Mucosa of stomach (tissue), 1 donor: ENCODE data around the gene AURKB.

Experiments used
- H3K27me3 ChIP-seq: one replicate; pipeline ENCODE4 v1.7.0; 2013; ENCODE audit warnings: mild to moderate bottlenecking, low read length; ENCODE audit not compliant: control insufficient read depth, insufficient read depth
- H3K36me3 ChIP-seq: one replicate; pipeline ENCODE4 v1.7.0; 2013; ENCODE audit warnings: low read length; ENCODE audit not compliant: control insufficient read depth, insufficient read depth
- H3K4me1 ChIP-seq: one replicate; pipeline ENCODE4 v1.7.0; 2013; ENCODE audit warnings: mild to moderate bottlenecking, low read length; ENCODE audit not compliant: control insufficient read depth, insufficient read depth
- H3K4me3 ChIP-seq: one replicate; pipeline ENCODE4 v1.7.0; 2013; ENCODE audit warnings: low read length
- H3K9ac ChIP-seq: one replicate; pipeline ENCODE4 v1.7.0; 2013; ENCODE audit warnings: mild to moderate bottlenecking, low read length, moderate library complexity
- H3K9me3 ChIP-seq: one replicate; pipeline ENCODE4 v1.7.0; 2013; ENCODE audit warnings: mild to moderate bottlenecking, low read length, moderate library complexity; ENCODE audit not compliant: control insufficient read depth
- donor health status: Pancreatic carcinoma.

Gene AURKB

GRCh38 chr17:8190506-8190905 lies 19.9 kb downstream of the AURKB start:
- Histone ChIP-seq H3K36me3 (no peaks in the 10 kb centered on the region), H3K4me1 (peaks cover 29% of the 10 kb centered on the region), H3K9ac (peak overlapping the region; percentile 51), H3K4me3 (no peak overlapping the region), H3K27me3 (no peaks in the 10 kb centered on the region), H3K9me3 (no peaks in the 10 kb centered on the region)

GRCh38 chr17:8189711-8190477 lies 20.5 kb downstream of the AURKB start, which contains the start of gene BORCS6:
Gene BORCS6, minus strand, starts transcription at chr17:8190180. Its CDS starts 40 bp downstream, at chr17:8190140.
- Histone ChIP-seq H3K4me3 (peak within 1 kb of the TSS; percentile 56), H3K9me3 (no peaks in the 10 kb centered on the region), H3K9ac (peak within 1 kb of the TSS; percentile 81), H3K36me3 (no peaks in the 10 kb centered on the region), H3K4me1 (peaks cover 29% of the 10 kb centered on the region), H3K27me3 (no peaks in the 10 kb centered on the region)

- Histone ChIP-seq H3K27me3 (no peaks in the 10 kb centered on the region), H3K36me3 (no peaks in the 10 kb centered on the region), H3K4me1 (peaks cover 29% of the 10 kb centered on the region), H3K9ac (peak overlapping the region; percentile 81), H3K4me3 (peak overlapping the region; percentile 56), H3K9me3 (no peaks in the 10 kb centered on the region)
These were observed 21.2 kb downstream of the AURKB start for GRCh38 chr17:8189041-8189710.

- Histone ChIP-seq H3K4me3 (peak overlapping the region; percentile 56), H3K9ac (peak overlapping the region; percentile 81), H3K9me3 (no peaks in the 10 kb centered on the region), H3K27me3 (no peaks in the 10 kb centered on the region), H3K36me3 (no peaks in the 10 kb centered on the region), H3K4me1 (peaks cover 29% of the 10 kb centered on the region)
These were observed 22.0 kb downstream of the AURKB start for GRCh38 chr17:8188263-8188839.

GRCh38 chr17:8187517-8188262 lies 22.7 kb downstream of the AURKB start:
- peak overlapping the region; percentile 81 for H3K9ac ChIP-seq
- no peaks in the 10 kb centered on the region for H3K36me3 ChIP-seq
- H3K4me1 ChIP-seq = peaks cover 29% of the 10 kb centered on the region
- H3K9me3 ChIP-seq = no peaks in the 10 kb centered on the region
- H3K4me3 ChIP-seq = peak overlapping the region; percentile 5
- no peaks in the 10 kb centered on the region for H3K27me3 ChIP-seq

GRCh38 chr17:8186787-8187516 lies 23.4 kb downstream of the AURKB start:
- no peaks in the 10 kb centered on the region for H3K9me3 ChIP-seq
- no peaks in the 10 kb centered on the region for H3K36me3 ChIP-seq
- H3K27me3 ChIP-seq = no peaks in the 10 kb centered on the region
- peak overlapping the region; percentile 68 for H3K9ac ChIP-seq
- peaks cover 28% of the 10 kb centered on the region for H3K4me1 ChIP-seq
- H3K4me3 ChIP-seq = peak overlapping the region; percentile 58

GRCh38 chr17:8186446-8186786 lies 24.0 kb downstream of the AURKB start:
- Histone ChIP-seq H3K4me1 (peaks cover 24% of the 10 kb centered on the region), H3K27me3 (no peaks in the 10 kb centered on the region), H3K9ac (peak overlapping the region; percentile 68)

GRCh38 chr17:8185582-8186445 lies 24.6 kb downstream of the AURKB start:
- peaks cover 22% of the 10 kb centered on the region for H3K4me1 ChIP-seq
- no peaks in the 10 kb centered on the region for H3K27me3 ChIP-seq
- no peaks in the 10 kb centered on the region for H3K36me3 ChIP-seq
- H3K9ac ChIP-seq = peak overlapping the region; percentile 68
- peak overlapping the region; percentile 58 for H3K4me3 ChIP-seq
- no peaks in the 10 kb centered on the region for H3K9me3 ChIP-seq

More at GRCh38 chr17:8186446-8186786, 24.0 kb downstream of the AURKB start:
- H3K4me3 ChIP-seq = peak overlapping the region; percentile 58
- H3K9me3 ChIP-seq = no peaks in the 10 kb centered on the region
- no peaks in the 10 kb centered on the region for H3K36me3 ChIP-seq

GRCh38 chr17:8176998-8177731 lies 33.2 kb downstream of the AURKB start:
- Histone ChIP-seq H3K4me1 (peaks cover 28% of the 10 kb centered on the region), H3K27me3 (no peaks in the 10 kb centered on the region), H3K36me3 (no peaks in the 10 kb centered on the region), H3K4me3 (peak overlapping the region; percentile 77), H3K9ac (peak overlapping the region; percentile 71), H3K9me3 (no peaks in the 10 kb centered on the region)

GRCh38 chr17:8176197-8176940 lies 34.0 kb downstream of the AURKB start, which contains the start of gene TMEM107:
Gene TMEM107, minus strand, starts transcription at chr17:8176380. Its CDS starts 94 bp downstream, at chr17:8176286.
- peaks cover 28% of the 10 kb centered on the region for H3K4me1 ChIP-seq
- H3K9me3 ChIP-seq = no peaks in the 10 kb centered on the region
- H3K9ac ChIP-seq = peak within 1 kb of the TSS; percentile 71
- no peaks in the 10 kb centered on the region for H3K27me3 ChIP-seq
- no peaks in the 10 kb centered on the region for H3K36me3 ChIP-seq
- peak within 1 kb of the TSS; percentile 77 for H3K4me3 ChIP-seq
